HG02588 (cell line): ENCODE results near the gene WDR20.
"Not testable (repeated sequence)": the region's sequence is repeated elsewhere in the genome, so short reads cannot be mapped to it uniquely, and the experiment has no call there.

Experiments
- ATAC-seq: cut with Tn5 transposase; IDR thresholded peaks from one replicate; pipeline ENCODE4 v1.9.1; 2021; ENCODE audit warnings: mild to moderate bottlenecking, moderate library complexity; ENCODE audit not compliant: unreplicated experiment

The WDR20 gene

DNA sequence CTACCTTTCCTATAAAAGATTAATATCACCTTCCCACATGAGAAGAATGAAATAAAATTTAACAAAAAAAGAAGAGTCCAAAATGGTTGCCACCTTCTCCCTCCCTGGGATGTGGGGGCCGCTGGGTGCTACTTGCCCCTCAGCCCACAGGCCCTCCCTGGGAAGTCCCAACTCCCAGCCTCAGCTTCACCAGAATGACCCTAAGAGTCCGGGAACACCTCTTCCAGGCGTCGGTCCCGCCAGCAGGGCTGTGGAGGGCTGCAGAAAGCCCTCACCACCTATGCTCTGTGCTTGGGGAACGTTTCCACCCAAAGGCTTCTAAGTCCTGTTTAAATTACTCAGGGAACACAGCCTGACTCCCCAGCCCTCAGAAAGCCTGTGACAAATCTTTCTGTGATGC lies 93.4 kb downstream of the WDR20 start:
- ATAC-seq = no peak

GRCh38 chr14:102234331-102235264 lies 94.9 kb downstream of the WDR20 start:
- ATAC-seq = no peak

DNA sequence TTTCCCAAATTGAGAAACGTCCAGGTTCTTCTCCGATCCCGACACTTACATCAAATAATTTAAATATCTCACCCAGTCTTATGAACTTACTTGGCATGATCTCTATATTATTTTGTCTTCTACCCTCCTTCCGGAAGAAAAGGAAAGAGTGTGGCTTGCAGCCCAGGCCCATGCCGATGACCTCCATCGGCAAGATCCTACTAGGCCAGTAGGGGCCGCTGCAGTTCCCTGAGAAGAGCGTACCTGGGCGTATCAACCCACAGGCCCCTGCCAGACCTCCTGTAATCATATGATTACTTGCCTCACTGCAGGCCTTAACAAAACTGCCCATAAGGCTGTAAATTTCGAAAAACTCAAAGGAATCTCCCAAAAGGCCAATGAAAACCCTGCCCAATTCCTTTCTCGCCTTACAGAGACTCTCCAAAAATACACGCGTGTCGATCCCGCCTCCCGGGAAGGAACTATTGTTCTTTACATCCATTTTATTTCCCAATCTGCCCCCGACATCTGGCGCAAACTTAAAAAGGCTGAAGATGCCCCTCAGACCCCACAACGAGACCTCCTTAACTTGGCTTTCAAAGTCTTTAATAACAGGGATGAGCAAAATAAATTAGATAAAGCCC lies 95.7 kb downstream of the WDR20 start:
- ATAC-seq = no peak

DNA sequence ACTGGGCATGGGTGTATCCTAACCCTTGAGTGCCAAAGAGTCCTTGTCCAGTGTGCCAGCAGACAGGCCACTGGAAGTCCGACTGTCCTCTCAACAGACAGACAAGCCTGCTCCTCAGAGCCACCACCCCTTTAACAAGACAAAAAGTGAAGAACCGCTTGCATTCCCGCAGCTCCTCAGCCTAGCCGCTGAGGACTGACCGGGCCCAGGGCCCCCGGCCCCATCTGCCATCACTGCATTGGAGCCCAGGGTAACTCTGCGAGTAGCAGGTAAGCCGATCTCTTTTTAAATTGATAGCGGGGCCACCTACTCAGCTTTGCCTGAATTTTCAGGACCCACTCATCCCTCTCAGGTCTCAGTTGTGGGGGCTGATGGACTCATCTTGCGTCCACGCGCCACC lies 96.3 kb downstream of the WDR20 start:
- no peak for ATAC-seq

GRCh38 chr14:102238131-102238530 lies 98.4 kb downstream of the WDR20 start:
- ATAC-seq = no peak

- no peak for ATAC-seq
Observed at GRCh38 chr14:102238766-102239165, 99.1 kb downstream of the WDR20 start.

DNA sequence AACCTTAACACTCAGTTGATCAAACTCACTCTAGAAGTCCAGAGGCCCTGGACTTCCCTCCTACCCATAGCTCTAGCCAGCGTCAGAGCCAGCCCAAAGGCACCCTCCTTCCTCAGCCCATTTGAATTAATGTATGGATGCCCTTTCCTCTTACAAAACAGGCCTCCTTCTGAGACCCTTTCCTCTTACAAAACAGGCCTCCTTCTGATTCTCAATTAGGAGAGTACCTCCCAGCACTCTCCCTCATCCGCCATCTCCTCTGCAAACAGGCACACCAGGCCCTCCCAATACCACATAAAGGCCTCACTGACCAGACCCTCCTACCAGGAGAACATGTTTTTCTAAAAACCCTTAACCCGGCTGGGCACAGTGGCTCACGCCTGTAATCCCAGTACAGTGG lies 99.5 kb downstream of the WDR20 start:
- ATAC-seq = no peak

DNA sequence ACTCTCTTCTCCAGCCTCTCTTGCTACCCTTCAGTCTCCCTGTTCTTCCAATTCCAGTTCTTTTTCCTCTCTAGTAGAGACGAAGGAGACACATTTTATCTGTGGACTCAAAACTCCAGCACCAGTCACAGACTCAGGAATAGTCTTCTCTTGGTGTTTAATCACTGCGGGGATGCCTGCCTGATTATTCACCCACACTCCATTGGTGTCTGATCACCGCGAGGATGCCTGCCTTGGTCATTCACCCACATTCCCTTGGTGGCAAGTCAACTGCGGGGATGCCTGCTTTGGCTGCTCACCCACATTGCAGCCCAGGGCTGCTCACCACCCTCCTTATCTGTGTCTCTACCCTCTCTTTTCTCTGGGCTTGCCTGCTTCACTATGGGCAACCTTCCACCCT lies 100.8 kb downstream of the WDR20 start:
- not testable (repeated sequence) for ATAC-seq

DNA sequence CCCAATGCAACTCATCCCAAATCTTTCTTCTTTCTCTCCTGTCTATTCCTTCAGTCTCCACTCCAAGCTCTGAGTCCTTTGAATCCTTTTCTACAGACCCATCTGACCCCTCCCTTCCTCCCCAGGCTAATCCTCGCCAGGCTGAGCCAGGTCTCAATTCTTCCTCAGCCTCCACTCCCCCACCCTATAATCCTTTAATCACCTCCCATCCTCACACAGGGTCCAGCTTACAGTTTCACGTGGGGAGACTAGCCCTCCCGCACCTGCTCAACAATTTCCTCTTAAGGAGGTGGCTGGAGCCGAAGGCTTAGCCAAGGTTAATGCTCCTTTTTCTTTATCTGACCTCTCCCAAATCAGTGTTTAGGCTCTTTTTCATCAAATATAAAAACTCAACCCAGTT lies 101.5 kb downstream of the WDR20 start:
- no peak for ATAC-seq

- not testable (repeated sequence) for ATAC-seq
Observed at GRCh38 chr14:102243795-102244194, 104.1 kb downstream of the WDR20 start.

DNA sequence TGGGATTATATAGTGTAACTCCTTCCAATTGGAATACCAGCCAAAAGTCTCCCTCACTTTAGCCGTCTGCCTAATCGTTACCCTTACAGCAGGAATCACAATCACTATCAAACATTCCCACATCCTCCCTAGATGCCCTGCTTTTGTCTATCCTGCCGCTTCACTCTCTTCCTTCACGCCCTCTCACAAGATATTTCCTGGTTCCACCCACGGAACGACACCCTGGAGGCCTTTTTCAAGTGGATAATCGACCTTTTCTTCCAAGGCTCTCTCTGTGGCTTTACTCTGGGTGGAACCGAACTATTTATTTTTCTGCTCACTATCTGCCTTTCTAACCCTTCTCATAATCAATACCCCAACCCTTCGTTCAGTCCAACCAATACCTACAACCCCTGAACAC lies 106.4 kb downstream of the WDR20 start:
- no peak for ATAC-seq

DNA sequence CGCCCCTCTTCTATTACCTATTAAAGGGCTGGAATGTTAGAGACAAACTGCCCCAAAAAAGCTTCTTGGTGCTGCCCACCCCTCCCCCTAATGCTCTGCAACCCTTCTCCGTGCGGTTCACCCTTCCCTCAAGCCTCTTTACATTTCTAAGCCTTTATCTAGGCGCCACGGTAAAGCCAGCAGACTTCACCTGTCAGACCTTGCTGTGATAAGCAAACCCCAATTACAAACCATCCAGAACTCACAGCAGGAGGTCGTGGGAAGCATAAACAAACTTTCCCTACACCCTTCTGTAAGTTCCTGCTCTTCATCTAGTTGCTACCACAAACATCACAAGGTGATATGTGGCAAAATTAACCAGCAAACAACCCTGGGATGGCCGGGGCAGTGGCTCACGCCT lies 108.4 kb downstream of the WDR20 start:
- ATAC-seq = no peak

- ATAC-seq = no peak
Observed at GRCh38 chr14:102249041-102249440, 109.3 kb downstream of the WDR20 start.

- no peak for ATAC-seq
Observed at GRCh38 chr14:102249981-102250380, 110.3 kb downstream of the WDR20 start.

DNA sequence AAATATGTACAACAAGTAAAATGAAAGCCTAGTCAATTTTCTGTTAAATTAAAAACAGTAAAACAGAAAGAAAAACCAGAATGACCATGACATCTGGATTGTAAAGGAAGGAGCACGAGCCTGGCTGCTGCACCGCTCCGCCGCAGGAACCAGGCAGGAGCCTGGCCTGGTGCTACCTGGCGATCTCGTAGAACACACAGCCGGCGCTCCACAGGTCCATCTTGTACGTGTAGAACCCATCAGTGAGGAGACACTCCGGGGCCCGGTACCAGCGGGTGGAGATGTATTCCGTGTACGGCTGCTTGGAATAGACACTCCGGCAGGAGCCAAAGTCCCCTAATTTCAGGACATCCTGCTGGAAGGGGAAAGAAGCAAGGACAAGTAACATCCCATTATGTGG lies 110.9 kb downstream of the WDR20 start:
- ATAC-seq = no peak

DNA sequence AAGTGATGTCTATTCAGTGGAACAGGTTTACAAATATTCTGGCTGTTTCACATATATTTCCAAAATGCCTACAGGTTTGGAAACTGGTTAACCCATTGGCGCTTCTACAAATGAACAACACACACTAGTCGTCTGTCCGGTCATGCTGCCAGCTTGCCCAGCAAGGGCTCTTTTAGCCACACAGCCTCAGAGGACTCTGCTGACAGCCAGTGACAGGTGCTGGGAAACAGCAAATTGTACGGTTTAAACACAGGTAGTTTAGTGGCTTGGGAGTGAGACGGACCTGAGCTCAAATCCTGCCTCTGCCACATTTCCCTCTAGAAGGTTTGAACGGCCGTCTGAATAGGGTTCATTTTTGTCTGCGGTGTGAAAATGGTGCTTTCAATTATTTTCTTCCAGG lies 111.5 kb downstream of the WDR20 start:
- no peak for ATAC-seq

DNA sequence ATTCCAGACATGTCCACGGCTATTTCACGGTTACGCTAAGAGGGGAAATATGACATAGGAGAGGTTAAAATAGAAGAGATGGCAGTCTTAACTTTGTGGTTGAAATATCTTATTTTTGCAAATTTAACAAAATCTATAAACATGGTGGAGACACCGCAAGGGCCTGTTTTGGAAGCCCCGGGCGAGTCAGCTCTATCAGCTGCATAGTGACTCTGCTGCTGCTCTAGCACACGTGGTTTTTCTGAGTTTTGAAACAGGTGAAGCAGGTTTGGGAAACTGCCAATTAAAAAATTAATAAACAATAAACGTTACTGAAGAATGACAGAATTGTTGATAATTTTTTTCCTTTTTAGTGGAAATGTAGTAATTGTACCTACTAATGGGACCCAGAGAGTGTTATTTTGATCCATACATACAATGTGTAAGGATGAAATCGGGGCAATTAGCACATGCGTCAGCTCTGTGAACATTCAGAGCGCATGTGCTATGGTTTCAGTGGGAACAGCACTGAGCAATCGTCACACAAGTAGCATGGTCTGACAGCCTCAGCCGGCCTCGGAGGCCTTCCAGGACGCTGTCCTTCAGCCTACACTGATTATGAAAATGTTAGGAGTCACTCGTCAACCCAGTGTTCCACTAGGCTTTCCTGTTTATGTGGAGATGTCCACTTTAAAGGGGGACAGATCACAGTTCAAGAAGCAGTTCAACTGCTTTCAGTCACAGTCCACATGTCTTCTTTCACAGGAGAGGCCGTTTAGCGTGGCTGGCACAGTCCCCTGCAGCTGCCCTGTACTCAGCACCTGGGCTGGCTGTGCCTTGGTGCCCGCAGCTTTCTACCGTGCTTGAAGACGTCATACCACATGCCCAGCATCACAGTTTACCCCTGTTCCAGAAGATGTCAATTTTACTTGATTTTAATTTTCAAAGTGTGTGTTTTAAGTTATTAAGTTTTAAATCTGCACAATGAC lies 113.4 kb downstream of the WDR20 start:
- no peak for ATAC-seq

- ATAC-seq = no peak
Observed at GRCh38 chr14:102255401-102256190, 115.9 kb downstream of the WDR20 start.

DNA sequence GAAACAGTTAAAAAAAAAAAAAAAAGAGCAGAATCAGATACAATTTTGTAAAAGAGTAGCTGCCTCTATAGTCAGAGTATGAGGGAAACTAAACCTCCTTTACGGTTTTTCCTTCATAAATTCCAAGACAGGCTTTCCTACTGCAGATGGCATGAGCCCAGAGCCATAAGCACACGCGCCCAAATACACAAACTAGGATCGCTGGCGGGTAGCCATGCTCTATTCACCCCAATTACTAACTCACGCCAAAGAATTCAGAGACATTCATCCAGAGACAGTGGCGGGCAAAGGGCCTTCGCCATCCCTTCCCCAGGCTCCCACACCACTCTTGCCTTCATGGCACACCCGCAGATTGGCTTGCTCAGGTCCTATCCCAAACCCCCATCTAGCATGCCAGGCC lies 117.0 kb downstream of the WDR20 start:
- no peak for ATAC-seq

- ATAC-seq = no peak
Observed at GRCh38 chr14:102258136-102258535, 118.4 kb downstream of the WDR20 start.
